ENCODE results near the gene GREB1L. TPM values are rescaled to one million over a fixed set of nuclear protein-coding genes. Genes with fewer than 3 reads are reported as not detected.
A peak's percentile ranks its signal among the peaks of the same experiment; 100 is the strongest.

GREB1L gene
- total and polyA plus RNA-seq, 2 donors (not counting 3 experiments of a cell fraction or from before 2014, with no cell fraction given), result 0.22 to 0.41 TPM

- H3K4me1 ChIP-seq (ENCODE audit: control insufficient read depth, extremely low read depth, insufficient read depth, low read length), result peaks cover 16% of the 10 kb centered on the region
- H4K20me1 ChIP-seq (replicated peaks; ENCODE audit: control insufficient read depth, extremely low read depth, insufficient read depth, low read length), result no peaks in the 10 kb centered on the region
- H3K9me3 ChIP-seq (replicated peaks; ENCODE audit: control insufficient read depth, insufficient read depth, low read length), result no peaks in the 10 kb centered on the region
- ChIA-PET POLR2A (interaction anchor here (0.7 to 0.8 kb wide), 2 partner anchors 115 to 272 kb away, joined by 8 to 10 read pairs; no protein-coding TSS in a partner anchor), CTCF (interaction anchor here (0.6 to 13.0 kb wide), 8 partner anchors 9 to 256 kb away, joined by 3 to 147 read pairs (median 4); no protein-coding TSS in a partner anchor)
- dilution Hi-C loops (cut with MboI; ENCODE audit: extremely low pct_ligation_motif_present, low sequenced_read_pairs) (no loop called here), intact Hi-C loops (cut with micrococcal nuclease) (no loop called here)
- peak; percentile 26 for FAIRE-seq
- no peaks in the 10 kb centered on the region for H3K9me1 ChIP-seq (replicated peaks; ENCODE audit: control insufficient read depth, extremely low read depth, insufficient read depth, low read length)
- BruUV-seq (replicated peaks), result no TSS peak
- no peak overlapping the region for H3K9ac ChIP-seq (replicated peaks; ENCODE audit: extremely low read depth, insufficient read depth, low read length)
- TF ChIP-seq CTCF (IDR thresholded peaks at IDR 0.05; ENCODE audit: extremely low read depth in 1 of 2, insufficient read depth in 1 of 2, low read depth in 1 of 2, low read length in 2 of 2), result no peak
- no peak for TF ChIP-seq MYC (IDR thresholded peaks at IDR 0.05; ENCODE audit: low read depth, low read length)
- TF ChIP-seq EZH2 (IDR thresholded peaks at IDR 0.05; ENCODE audit: borderline replicate concordance, low read depth, low read length, severe bottlenecking), result no peak
- no peak for TF ChIP-seq MAX (IDR thresholded peaks at IDR 0.05; ENCODE audit: insufficient read depth, insufficient read length)
- no peak for TF ChIP-seq JUN (IDR thresholded peaks at IDR 0.05; ENCODE audit: borderline replicate concordance, insufficient read depth, insufficient read length, low read depth)
- no peak for TF ChIP-seq POLR2AphosphoS5 (IDR thresholded peaks at IDR 0.05; ENCODE audit: insufficient read depth, low read depth, low read length)
- TF ChIP-seq FOS (IDR thresholded peaks at IDR 0.05; ENCODE audit: borderline replicate concordance, insufficient read depth, low read length), result peak; percentile 23
- no peak for TF ChIP-seq POLR2A (IDR thresholded peaks at IDR 0.05; ENCODE audit: low read depth, low read length)
- TF ChIP-seq GATA2 (IDR thresholded peaks at IDR 0.05; ENCODE audit: insufficient read depth, insufficient read length, low read depth, low read length), result peak; percentile 71
- no peaks in the 10 kb centered on the region for H3K36me3 ChIP-seq (ENCODE audit: control insufficient read depth in 2 of 2, extremely low read depth in 1 of 2, insufficient read depth in 2 of 2, low read length in 2 of 2)
- H2AFZ ChIP-seq (ENCODE audit: low read depth, low read length), result no peak overlapping the region
- peak overlapping the region; percentile 22 for H3K4me2 ChIP-seq (ENCODE audit: insufficient read depth, low read length)
- H3K27me3 ChIP-seq (ENCODE audit: control insufficient read depth in 2 of 2, insufficient read depth in 2 of 2, low read length in 2 of 2), result peaks cover 0 to 2% of the 10 kb centered on the region in 2 experiments
- H3K27ac ChIP-seq (ENCODE audit: insufficient read depth, low read depth, low read length), result no peak overlapping the region
- H3K4me3 ChIP-seq (replicated peaks in 1 of 3; ENCODE audit: insufficient read depth in 1 of 3, low read depth in 1 of 3, low read length in 3 of 3), result no peak overlapping the region
- H3K79me2 ChIP-seq (ENCODE audit: control insufficient read depth, insufficient read depth, low read length), result no peaks in the 10 kb centered on the region
- peak; percentile 65 for DNase-seq (ENCODE audit: low read depth, low spot score)
Measured at GRCh38 chr18:21450913-21451312, 208.9 kb downstream of the GREB1L start.
